GM23338 (cell line): Measurements from ENCODE around the gene FUNDC2. TPM values are rescaled to one million over a fixed set of nuclear protein-coding genes. Genes with fewer than 3 reads are reported as not detected.

ENCODE experiments used
- ATAC-seq: fragments of 200-7000 bp; cut with Tn5 transposase; 3 replicates; pipeline ENCODE4 v1.9.1; 2020
- DNase-seq: peaks from one replicate; pipeline ENCODE4 v3.0.0-alpha.2; 2015; ENCODE audit warnings: low spot score
- H2AFZ ChIP-seq: fragments of 200-600 bp; sonication (generic); 2 replicates; pipeline ENCODE4 v1.8.0; 2016; ENCODE audit warnings: antibody characterized with exemption, mild to moderate bottlenecking, moderate library complexity
- H3F3A ChIP-seq: fragments of 200-600 bp; sonication (generic); replicated peaks from 2 replicates; pipeline ENCODE4 v1.8.0; 2017; ENCODE audit warnings: antibody characterized with exemption, mixed run types, low read depth
- H3K27ac ChIP-seq: fragments of 200-600 bp; sonication (generic); 2 replicates; pipeline ENCODE4 v1.6.1; 2016; ENCODE audit warnings: low read depth
- H3K27me3 ChIP-seq: fragments of 200-600 bp; sonication (generic); 2 replicates; pipeline ENCODE4 v1.8.0; 2016; ENCODE audit warnings: mild to moderate bottlenecking, mixed run types, moderate library complexity; ENCODE audit not compliant: insufficient read depth
- H3K36me3 ChIP-seq: fragments of 200-600 bp; sonication (generic); 2 replicates; pipeline ENCODE4 v1.8.0; 2016; ENCODE audit warnings: mild to moderate bottlenecking; ENCODE audit not compliant: insufficient read depth
- H3K4me1 ChIP-seq: fragments of 200-600 bp; sonication (generic); 2 replicates; pipeline ENCODE4 v1.8.0; 2016; ENCODE audit warnings: mild to moderate bottlenecking, moderate library complexity; ENCODE audit not compliant: insufficient read depth
- H3K4me2 ChIP-seq: fragments of 200-600 bp; sonication (generic); 2 replicates; pipeline ENCODE4 v1.7.1; 2017; ENCODE audit warnings: mixed run types
- H3K4me3 ChIP-seq: fragments of 200-600 bp; sonication (generic); 2 replicates; pipeline ENCODE4 v1.6.1; 2016; ENCODE audit warnings: mixed run types
- H3K79me2 ChIP-seq: fragments of 200-600 bp; sonication (generic); replicated peaks from 2 replicates; pipeline ENCODE4 v1.8.0; 2017; ENCODE audit warnings: mild to moderate bottlenecking; ENCODE audit not compliant: insufficient read depth
- H3K9me2 ChIP-seq: fragments of 200-600 bp; sonication (generic); 2 replicates; pipeline ENCODE4 v1.8.0; 2017; ENCODE audit not compliant: insufficient read depth
- H4K20me1 ChIP-seq: fragments of 200-600 bp; sonication (generic); replicated peaks from 2 replicates; pipeline ENCODE4 v1.8.0; 2017; ENCODE audit warnings: mild to moderate bottlenecking; ENCODE audit not compliant: insufficient read depth
- H3K27ac Mint-ChIP-seq: 2 replicates; pipeline ENCODE4 v1.8.0; 2020; ENCODE audit warnings: inconsistent platforms, mild to moderate bottlenecking, moderate library complexity, mixed read lengths
- H3K27me3 Mint-ChIP-seq: 3 replicates; pipeline ENCODE4 v1.8.0; 2022; ENCODE audit warnings: low read depth, mild to moderate bottlenecking, moderate library complexity, mixed read lengths, inconsistent platforms; ENCODE audit not compliant: insufficient read depth, poor library complexity
- H3K36me3 Mint-ChIP-seq: 3 replicates; pipeline ENCODE4 v1.8.0; 2021; ENCODE audit warnings: low read depth, mild to moderate bottlenecking, inconsistent platforms, moderate library complexity, mixed read lengths
- H3K4me1 Mint-ChIP-seq: 3 replicates; pipeline ENCODE4 v1.8.0; 2020; ENCODE audit warnings: mild to moderate bottlenecking, inconsistent platforms, mixed read lengths
- H3K4me3 Mint-ChIP-seq: 3 replicates; pipeline ENCODE4 v1.8.0; 2021; ENCODE audit warnings: moderate library complexity, mild to moderate bottlenecking, inconsistent platforms, mixed read lengths
- H3K9me3 Mint-ChIP-seq: 3 replicates; pipeline ENCODE4 v1.8.0; 2020; ENCODE audit warnings: moderate library complexity, mild to moderate bottlenecking, inconsistent platforms, mixed read lengths
- CREB1 ChIP-seq: fragments of 250-450 bp; sonication (Bioruptor Pico); IDR thresholded peaks from 2 replicates; pipeline ENCODE4 v1.5.0; 2020; ENCODE audit warnings: low read depth, mild to moderate bottlenecking, moderate library complexity
- CTCF ChIP-seq, 2 experiments: fragments of 200-600 bp in 1 of 2; sonication (generic) in 1 of 2; conservative IDR thresholded peaks; 2 replicates each; pipeline versions ENCODE4 v1.5.1 to v1.6.1; 2016 to 2017; ENCODE audit warnings: antibody characterized with exemption in 2 of 2, low read depth in 2 of 2, mild to moderate bottlenecking in 2 of 2, moderate library complexity in 1 of 2
- ETS1 ChIP-seq: IDR thresholded peaks from 2 replicates; pipeline ENCODE4 v1.6.1; 2016; ENCODE audit warnings: antibody characterized with exemption
- EZH2 ChIP-seq: fragments of 200-600 bp; sonication (generic); IDR thresholded peaks from one replicate; pipeline ENCODE4 v1.8.0; 2017; ENCODE audit warnings: antibody characterized with exemption, mild to moderate bottlenecking, low read depth; ENCODE audit not compliant: unreplicated experiment
- EZH2phosphoT487 ChIP-seq: fragments of 200-600 bp; sonication (generic); IDR thresholded peaks from one replicate; pipeline ENCODE4 v1.8.1; 2018; ENCODE audit warnings: antibody characterized with exemption; ENCODE audit not compliant: unreplicated experiment
- JUNB ChIP-seq: IDR thresholded peaks from one replicate; pipeline ENCODE4 v1.6.1; 2016; ENCODE audit warnings: antibody characterized with exemption; ENCODE audit not compliant: unreplicated experiment
- NANOG ChIP-seq: IDR thresholded peaks from 2 replicates; pipeline ENCODE4 v1.6.1; 2016; ENCODE audit warnings: antibody characterized with exemption, borderline replicate concordance
- POLR2AphosphoS5 ChIP-seq: IDR thresholded peaks from 2 replicates; pipeline ENCODE4 v1.6.1; 2016; ENCODE audit warnings: antibody characterized with exemption, low read depth
- REST ChIP-seq: IDR thresholded peaks from one replicate; pipeline ENCODE4 v1.6.1; 2018; ENCODE audit warnings: antibody characterized with exemption; ENCODE audit not compliant: unreplicated experiment
- STAT1 ChIP-seq: IDR thresholded peaks from one replicate; pipeline ENCODE4 v1.6.1; 2016; ENCODE audit warnings: antibody characterized with exemption; ENCODE audit not compliant: unreplicated experiment
- ZNF114 ChIP-seq: fragments of 250-450 bp; sonication (Bioruptor Pico); IDR thresholded peaks from 2 replicates; pipeline ENCODE4 v1.5.0; 2020; ENCODE audit warnings: mild to moderate bottlenecking, moderate library complexity
- ZNF331 ChIP-seq: fragments of 250-450 bp; sonication (Bioruptor Pico); IDR thresholded peaks from 2 replicates; pipeline ENCODE4 v1.5.0; 2020; ENCODE audit warnings: low read depth, mild to moderate bottlenecking, moderate library complexity
- polyA plus RNA-seq: library from polyadenylated mRNA; unstranded; fragments of >200 nt; fragmentation: Nextera tagmentation; extraction: Ambion mirVana; gene quantifications from 2 replicates; pipeline ENCODE4 v1.2.1, GENCODE V29; 2016
- total RNA-seq: library from RNA; depleted of rRNA; stranded (reverse); fragments of >200 nt; shearing (Covaris generic); gene quantifications from 2 replicates; pipeline ENCODE4 v1.2.3, GENCODE V29; 2014
- TF ChIP-seq, protein P1 (sequence below): fragments of 250-450 bp; sonication (Bioruptor Pico); IDR thresholded peaks from 2 replicates; pipeline ENCODE4 v1.5.0; 2020; ENCODE audit warnings: mild to moderate bottlenecking, moderate library complexity

The FUNDC2 gene
- total and polyA plus RNA-seq, 2 experiments from 2014 or later = 28.6 to 58.5 TPM

DNA sequence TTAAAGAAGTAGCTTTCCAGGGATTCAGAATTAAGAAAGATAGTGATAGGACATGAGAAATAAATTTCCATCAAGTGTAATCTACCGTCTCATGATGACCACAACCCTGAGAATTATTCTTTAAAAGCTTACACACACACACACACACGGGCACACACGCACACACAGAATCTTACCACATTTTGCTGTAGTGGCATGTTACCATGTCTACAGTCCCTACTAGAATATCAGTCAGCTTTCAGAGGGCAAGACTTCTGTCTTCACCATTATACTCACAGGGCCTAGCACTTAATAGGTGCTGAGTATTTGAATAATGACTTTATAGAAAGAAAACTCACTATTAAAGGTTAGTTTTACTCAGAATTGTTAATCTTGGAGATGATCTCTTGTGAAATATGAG lies 28.9 kb downstream of the FUNDC2 start (continued):
- TF ChIP-seq, protein P1, sequence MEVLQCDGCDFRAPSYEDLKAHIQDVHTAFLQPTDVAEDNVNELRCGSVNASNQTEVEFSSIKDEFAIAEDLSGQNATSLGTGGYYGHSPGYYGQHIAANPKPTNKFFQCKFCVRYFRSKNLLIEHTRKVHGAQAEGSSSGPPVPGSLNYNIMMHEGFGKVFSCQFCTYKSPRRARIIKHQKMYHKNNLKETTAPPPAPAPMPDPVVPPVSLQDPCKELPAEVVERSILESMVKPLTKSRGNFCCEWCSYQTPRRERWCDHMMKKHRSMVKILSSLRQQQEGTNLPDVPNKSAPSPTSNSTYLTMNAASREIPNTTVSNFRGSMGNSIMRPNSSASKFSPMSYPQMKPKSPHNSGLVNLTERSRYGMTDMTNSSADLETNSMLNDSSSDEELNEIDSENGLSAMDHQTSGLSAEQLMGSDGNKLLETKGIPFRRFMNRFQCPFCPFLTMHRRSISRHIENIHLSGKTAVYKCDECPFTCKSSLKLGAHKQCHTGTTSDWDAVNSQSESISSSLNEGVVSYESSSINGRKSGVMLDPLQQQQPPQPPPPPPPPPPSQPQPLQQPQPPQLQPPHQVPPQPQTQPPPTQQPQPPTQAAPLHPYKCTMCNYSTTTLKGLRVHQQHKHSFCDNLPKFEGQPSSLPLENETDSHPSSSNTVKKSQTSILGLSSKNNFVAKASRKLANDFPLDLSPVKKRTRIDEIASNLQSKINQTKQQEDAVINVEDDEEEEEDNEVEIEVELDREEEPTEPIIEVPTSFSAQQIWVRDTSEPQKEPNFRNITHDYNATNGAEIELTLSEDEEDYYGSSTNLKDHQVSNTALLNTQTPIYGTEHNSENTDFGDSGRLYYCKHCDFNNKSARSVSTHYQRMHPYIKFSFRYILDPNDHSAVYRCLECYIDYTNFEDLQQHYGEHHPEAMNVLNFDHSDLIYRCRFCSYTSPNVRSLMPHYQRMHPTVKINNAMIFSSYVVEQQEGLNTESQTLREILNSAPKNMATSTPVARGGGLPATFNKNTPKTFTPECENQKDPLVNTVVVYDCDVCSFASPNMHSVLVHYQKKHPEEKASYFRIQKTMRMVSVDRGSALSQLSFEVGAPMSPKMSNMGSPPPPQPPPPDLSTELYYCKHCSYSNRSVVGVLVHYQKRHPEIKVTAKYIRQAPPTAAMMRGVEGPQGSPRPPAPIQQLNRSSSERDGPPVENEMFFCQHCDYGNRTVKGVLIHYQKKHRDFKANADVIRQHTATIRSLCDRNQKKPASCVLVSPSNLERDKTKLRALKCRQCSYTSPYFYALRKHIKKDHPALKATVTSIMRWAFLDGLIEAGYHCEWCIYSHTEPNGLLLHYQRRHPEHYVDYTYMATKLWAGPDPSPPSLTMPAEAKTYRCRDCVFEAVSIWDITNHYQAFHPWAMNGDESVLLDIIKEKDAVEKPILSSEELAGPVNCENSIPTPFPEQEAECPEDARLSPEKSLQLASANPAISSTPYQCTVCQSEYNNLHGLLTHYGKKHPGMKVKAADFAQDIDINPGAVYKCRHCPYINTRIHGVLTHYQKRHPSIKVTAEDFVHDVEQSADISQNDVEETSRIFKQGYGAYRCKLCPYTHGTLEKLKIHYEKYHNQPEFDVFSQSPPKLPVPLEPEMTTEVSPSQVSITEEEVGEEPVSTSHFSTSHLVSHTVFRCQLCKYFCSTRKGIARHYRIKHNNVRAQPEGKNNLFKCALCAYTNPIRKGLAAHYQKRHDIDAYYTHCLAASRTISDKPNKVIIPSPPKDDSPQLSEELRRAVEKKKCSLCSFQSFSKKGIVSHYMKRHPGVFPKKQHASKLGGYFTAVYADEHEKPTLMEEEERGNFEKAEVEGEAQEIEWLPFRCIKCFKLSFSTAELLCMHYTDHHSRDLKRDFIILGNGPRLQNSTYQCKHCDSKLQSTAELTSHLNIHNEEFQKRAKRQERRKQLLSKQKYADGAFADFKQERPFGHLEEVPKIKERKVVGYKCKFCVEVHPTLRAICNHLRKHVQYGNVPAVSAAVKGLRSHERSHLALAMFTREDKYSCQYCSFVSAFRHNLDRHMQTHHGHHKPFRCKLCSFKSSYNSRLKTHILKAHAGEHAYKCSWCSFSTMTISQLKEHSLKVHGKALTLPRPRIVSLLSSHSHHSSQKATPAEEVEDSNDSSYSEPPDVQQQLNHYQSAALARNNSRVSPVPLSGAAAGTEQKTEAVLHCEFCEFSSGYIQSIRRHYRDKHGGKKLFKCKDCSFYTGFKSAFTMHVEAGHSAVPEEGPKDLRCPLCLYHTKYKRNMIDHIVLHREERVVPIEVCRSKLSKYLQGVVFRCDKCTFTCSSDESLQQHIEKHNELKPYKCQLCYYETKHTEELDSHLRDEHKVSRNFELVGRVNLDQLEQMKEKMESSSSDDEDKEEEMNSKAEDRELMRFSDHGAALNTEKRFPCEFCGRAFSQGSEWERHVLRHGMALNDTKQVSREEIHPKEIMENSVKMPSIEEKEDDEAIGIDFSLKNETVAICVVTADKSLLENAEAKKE (CRISPR knock-in tag) = no peak
- TF ChIP-seq EZH2 = no peak

GRCh38 chrX:155056471-155056870 lies 29.8 kb downstream of the FUNDC2 start:
- Histone ChIP-seq H3K4me2 (no peak overlapping the region), H3K9me2 (no peaks in the 10 kb centered on the region), H3K27me3 (no peaks in the 10 kb centered on the region), H3K4me3 (no peak overlapping the region), H3K36me3 (no peaks in the 10 kb centered on the region; the same call in 1 of the 2 replicates), H4K20me1 (no peaks in the 10 kb centered on the region), H3K4me1 (no peaks in the 10 kb centered on the region), H3K79me2 (no peaks in the 10 kb centered on the region), H3K27ac (no peak overlapping the region), H3F3A (no peaks in the 10 kb centered on the region), H2AFZ (no peak overlapping the region)
- H3K4me1 Mint-ChIP-seq = no peaks in the 10 kb centered on the region
- no peak for ATAC-seq
- peaks cover 2% of the 10 kb centered on the region for H3K27me3 Mint-ChIP-seq
- no peak overlapping the region for H3K27ac Mint-ChIP-seq
- no peaks in the 10 kb centered on the region for H3K9me3 Mint-ChIP-seq
- H3K4me3 Mint-ChIP-seq = no peak overlapping the region
- H3K36me3 Mint-ChIP-seq = 0 out of 3 replicates have a peak, but pooled peaks cover 8% of the 10 kb centered on the region
- no peak for DNase-seq
- TF ChIP-seq ETS1 (no peak), ZNF114 (CRISPR knock-in tag) (no peak), NANOG (no peak), EZH2 (no peak), EZH2phosphoT487 (no peak), POLR2AphosphoS5 (no peak), JUNB (no peak), ZNF331 (no peak), REST (no peak), CTCF (conservative IDR thresholded peaks at IDR 0.05; ENCODE audit: low read depth in 2 of 2) (no peak), STAT1 (no peak), CREB1 (no peak)
